Islet of Langerhans (tissue), 1 donor: Measurements from ENCODE around the gene RHEB.

Experiments
- FAIRE-seq: peaks from one replicate; lab custom pipeline; 2011; peaks lifted over from hg19 to GRCh38; lab: Jason Lieb, UNC

Gene RHEB

DNA sequence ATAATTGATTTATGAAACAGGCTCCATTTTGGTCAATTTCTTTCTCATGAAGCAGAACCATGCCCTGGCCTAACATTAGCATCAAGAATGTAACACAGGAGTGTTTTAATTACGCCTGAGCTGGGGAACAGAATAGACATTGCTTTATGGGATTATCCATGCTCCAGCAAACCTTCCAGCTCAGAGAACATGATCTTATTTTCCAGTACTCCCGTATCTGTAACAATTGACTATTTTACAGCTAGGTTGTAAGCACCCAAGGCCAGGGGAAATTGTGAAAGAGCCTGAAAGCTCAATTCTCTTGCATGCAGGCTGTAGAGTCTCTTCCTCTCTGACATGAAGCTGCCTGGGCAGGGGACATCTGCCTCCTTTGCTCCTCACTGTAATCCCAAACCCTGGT lies 49.0 kb downstream of the RHEB start:
- peak; percentile 53 for FAIRE-seq

DNA sequence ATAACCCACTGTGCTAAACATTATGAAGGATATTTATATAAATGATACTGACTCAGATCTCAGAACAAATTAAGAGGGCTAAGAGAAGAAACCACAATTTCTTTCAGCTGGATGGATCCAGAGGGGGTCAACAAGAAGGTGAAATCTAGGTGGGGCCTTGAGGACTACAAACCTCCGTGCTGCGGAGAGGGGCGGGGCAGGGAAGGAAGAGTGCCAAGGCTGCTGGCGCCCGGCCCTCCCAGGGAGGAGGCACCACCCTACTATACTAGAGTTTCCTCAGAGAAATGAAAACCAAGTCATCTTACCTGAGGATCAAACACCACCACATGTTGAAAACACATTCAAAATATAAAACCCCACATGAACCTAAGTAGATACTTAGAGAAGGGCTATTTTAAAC lies 50.4 kb downstream of the RHEB start:
- FAIRE-seq, result no peak

DNA sequence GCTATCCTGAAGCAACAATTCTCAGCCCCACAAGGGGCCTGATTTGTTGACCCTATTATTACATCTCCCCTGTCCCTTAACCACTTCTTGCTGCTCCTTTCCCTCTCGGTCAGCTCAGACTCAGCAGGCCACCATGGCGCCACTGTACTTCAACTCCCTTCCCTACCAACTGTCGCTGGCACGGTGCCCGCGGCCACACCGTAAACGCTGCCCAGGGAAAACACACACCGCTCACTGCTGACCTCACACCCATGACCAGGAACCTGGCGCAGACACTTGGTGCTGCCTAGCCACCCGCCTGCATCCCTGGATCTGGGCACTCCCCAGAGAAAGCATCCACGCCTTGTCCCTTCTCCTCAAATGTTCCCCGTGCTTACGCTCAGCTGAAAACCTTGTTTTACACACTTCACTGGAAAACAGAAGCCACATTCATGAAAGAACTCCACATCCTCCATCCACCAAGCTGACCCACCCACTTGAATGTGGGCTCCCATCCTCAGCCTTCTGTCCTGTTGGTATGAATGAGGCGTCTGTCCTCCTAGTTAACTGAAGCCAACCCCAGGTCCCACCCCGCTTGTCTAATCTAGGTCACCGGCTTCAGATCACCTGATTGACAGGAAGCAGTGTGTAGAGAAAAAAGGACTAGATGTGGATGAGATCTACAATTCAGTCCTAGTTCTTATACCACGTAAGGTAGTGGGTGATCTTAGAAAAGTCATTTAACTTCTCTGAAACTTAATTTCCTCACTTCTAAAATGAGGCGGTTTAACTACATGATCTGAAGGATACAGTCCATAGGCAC lies 51.3 kb downstream of the RHEB start:
- FAIRE-seq, result no peak

DNA sequence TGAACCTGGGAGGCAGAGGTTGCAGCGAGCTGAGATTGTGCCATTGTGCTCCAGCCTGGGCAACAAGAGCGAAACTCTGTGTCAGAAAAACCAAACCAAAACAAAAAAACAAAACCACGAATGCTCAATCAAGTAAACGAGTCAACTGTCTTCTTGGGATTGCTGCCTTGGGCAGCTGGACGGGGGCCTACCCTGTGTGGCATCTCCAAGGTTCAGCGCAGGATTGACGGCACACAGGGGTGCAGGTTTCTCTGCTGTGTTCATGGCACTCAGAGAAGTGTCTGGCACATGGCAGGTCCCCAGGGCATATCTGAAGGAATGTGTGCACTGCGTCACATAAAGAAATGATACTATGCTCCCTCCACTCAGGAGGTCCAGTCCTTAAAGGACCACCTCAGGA lies 54.5 kb downstream of the RHEB start:
- FAIRE-seq, result no peak

DNA sequence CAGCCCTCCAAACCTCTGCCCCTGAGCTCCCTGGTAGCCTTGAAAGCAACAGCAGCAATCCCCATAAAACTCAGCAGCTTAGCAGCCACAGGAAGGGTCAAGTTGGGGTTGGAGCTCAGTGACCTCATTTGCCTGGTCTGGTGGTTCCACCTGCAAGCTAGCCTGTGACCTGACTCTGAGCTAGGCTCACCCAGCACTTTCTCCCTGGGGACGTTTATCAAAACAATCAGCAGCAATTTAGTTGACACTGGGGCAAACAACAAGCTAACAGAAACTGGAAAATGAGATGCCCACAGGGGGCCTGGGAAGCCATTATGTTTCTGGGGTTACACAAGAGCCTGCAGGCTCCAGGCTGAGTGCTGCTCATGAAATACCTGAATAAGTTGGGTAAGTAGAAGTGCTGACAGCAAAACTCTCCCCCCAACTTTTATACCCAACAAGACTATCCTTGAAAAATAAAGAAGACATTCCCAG lies 57.4 kb downstream of the RHEB start:
- FAIRE-seq, result no peak

DNA sequence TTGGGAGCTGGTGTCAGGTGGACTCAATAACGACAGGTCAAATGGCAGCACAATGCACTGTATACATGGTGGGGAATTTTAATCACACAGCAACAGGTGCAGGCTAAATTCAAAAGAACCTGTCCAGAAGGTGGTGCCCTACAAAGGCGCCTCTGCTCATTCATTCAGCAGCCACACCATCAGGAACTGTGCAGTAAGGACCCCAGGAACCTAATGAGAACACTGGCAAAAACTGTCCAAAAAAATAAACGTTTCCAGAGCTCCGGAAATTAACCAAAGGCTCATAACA lies 57.8 kb downstream of the RHEB start:
- FAIRE-seq, result no peak

- FAIRE-seq, result no peak
Observed at GRCh38 chr7:151461096-151461941, 58.4 kb downstream of the RHEB start.

GRCh38 chr7:151460474-151460855 lies 59.2 kb downstream of the RHEB start:
- no peak for FAIRE-seq

GRCh38 chr7:151459726-151460473 lies 59.8 kb downstream of the RHEB start:
- FAIRE-seq, result no peak

DNA sequence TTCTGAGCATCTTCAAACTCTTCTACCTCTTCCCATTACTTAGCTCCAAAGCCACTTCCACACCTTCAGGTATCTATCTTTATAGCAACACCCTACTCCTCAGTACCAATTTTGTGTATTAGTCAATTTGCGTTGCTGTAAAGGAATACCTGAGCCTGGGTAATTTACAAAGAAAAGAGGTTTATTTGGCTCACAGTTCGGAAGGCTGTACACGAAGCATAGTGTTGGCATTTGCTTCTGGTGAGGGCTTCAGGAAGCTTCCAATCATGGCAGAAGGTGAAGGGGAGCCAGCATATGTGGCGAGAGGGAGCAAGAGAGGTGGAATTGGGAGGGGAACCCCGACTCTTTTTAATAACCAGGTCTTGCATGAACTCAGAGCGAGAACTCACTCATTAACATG lies 62.2 kb downstream of the RHEB start:
- no peak for FAIRE-seq

GRCh38 chr7:151456782-151457181 lies 62.9 kb downstream of the RHEB start:
- FAIRE-seq, result no peak

GRCh38 chr7:151456276-151456675 lies 63.4 kb downstream of the RHEB start:
- no peak for FAIRE-seq

GRCh38 chr7:151455690-151456089 lies 64.0 kb downstream of the RHEB start:
- FAIRE-seq, result no peak

DNA sequence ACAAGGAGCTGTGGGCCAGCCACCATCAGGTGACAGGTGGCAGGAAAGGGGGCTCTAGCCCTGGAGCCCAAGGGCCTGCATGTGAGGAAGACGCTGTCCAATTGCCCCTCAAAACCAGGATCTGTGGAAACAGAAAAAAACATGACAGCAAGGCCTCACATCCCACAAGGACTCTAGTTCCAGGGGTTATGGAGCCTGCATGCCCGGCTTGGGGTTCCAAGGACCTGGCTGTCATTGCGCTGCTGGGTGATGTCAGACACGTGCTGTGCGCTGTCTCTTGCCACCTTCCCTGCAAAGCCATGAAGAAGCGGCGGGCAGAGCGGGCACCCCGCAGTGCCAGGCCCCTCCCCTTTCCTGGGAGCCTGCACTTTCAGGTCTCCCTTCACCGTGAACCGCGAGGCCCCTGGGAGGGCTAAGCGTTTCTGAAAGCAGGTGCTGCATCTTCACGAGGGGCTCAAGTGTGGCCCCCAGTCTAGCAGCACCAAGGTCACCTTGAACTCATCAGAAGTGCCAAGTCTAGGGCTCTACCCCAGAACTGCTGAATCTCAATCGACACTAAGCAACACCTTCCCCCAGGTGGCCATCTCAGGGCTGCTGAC lies 64.7 kb downstream of the RHEB start:
- no peak for FAIRE-seq

- FAIRE-seq, result no peak
Observed at GRCh38 chr7:151454305-151454704, 65.4 kb downstream of the RHEB start.

GRCh38 chr7:151453326-151453791 lies 66.3 kb downstream of the RHEB start:
- no peak for FAIRE-seq

DNA sequence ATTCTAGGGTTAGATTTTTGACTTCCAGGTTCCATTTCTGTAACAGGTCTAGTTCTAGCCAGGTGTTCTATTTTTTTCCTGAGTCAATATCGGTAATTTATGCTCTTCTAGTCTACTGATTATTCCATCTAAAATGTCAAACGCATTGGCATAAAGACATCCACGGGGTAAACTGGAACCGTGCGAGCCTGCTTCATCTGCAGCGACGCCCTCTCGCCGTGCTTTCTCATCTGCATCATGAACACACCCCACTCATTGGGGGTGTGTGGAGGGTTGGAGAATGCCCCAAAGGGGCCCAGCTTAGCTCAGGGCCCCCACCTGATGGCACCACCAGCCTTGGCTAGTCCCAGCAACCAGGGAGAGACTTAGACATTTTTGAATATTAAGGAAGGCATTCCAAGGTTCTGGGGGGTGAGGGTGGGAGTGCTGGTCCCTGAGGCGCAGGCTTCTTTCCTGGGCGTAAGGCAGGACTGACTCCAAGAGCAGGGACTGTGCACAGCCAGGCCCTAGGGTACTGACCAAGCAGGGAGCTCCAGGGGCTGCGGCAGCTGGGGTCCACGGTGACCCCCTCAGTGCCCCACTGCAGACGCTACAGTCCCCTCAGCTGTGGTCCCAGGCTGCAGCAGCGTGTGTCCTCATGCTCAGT lies 66.9 kb downstream of the RHEB start:
- FAIRE-seq, result no peak

DNA sequence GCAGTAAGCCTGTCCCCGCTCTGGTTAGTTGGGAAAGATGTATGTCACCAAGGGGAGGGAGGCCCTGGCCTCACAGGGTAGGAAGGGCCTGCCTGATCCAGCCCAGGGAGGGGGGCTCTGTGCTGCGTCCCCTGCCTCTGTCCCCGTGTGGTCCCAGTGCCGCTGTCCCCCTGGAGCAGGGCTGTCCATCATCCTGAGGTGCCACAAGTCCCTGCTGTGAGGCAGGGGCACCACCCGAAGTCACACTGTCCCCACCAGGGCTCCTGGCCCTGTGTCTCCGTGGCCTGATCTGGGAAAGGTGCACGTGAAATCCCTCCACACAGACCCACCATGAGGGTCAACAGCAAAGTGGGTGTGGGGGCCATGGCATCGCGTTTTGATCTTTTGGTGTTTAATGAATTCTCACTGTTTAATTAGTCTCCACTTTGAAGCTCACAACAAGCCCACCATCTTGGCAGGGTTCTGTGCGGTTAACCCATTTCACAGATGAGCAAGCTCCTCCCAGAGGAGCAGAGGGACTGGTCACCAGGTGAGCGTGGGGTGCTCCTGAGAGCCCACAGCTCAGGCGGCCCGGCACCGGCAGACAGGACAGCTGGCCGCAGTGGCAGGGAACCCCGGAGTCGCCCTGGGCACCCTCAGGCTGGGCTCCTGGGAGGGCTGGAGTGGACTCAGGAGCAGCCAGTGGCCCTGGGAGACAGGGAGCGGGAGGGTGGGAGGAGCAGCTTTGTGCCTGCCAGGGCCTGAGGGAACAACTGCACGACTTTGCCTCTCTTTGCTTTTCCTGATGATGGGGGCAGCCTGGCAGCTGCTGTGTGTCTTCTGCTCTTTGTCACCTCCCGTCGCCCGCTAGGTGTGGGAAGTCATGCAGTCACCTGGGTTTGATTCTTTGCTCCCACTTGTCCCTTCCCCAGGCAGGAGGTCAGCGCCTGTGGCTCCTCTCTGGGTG lies 67.8 kb downstream of the RHEB start:
- FAIRE-seq, result no peak

DNA sequence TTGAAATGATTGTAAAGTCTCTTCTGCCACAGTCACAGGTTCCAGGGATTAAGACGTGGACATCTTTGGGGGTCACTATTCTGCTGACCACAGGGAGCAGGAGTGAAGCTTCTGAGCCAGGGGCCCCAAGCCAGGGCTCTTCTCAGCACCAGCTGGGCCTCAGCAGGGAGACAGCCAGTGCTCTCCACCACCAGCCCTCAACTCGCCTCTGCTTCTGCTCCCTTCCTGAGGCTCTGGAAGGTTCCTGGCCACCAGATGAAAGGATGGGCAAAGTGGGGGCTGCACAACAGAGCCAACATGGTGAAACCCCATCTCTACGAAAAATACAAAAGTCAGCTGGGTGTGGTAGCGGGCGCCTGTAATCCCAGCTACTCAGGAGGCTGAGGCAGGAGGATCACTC lies 68.5 kb downstream of the RHEB start:
- FAIRE-seq, result no peak

- no peak for FAIRE-seq
Observed at GRCh38 chr7:151449990-151450389, 69.7 kb downstream of the RHEB start.
